ENCODE measurements around the gene KCTD21. TPM values are rescaled to one million over a fixed set of nuclear protein-coding genes. Genes with fewer than 3 reads are reported as not detected.

KCTD21 gene
- total RNA-seq, 1 donor from 2014 or later = 0.90 TPM

GRCh38 chr11:78202733-78203167 is 14.3 kb upstream of the KCTD21 start:
- Histone ChIP-seq H3K9me3 (ENCODE audit: low read depth) (no peaks in the 10 kb centered on the region), H4K20me1 (ENCODE audit: low read depth) (no peaks in the 10 kb centered on the region), H3K4me3 (no peak overlapping the region), H3F3A (ENCODE audit: low read depth) (no peaks in the 10 kb centered on the region), H3K4me1 (no peaks in the 10 kb centered on the region), H3K4me2 (no peak overlapping the region), H3K27ac (no peak overlapping the region), H3K9ac (no peak overlapping the region), H3K27me3 (no peaks in the 10 kb centered on the region), H3K36me3 (no peaks in the 10 kb centered on the region), H3K79me2 (ENCODE audit: low read depth) (no peaks in the 10 kb centered on the region), H2AFZ (replicated peaks) (no peak overlapping the region)
- Mint-ChIP-seq H3K36me3 (peaks cover 13% of the 10 kb centered on the region), H3K27me3 (ENCODE audit: insufficient read depth, low read depth) (peaks cover 5% of the 10 kb centered on the region), H3K4me3 (no peak overlapping the region), H3K27ac (no peak overlapping the region), H3K4me1 (no peaks in the 10 kb centered on the region), H3K9me3 (no peaks in the 10 kb centered on the region)
- no peak for TF ChIP-seq CTCF (IDR thresholded peaks at IDR 0.05)
- TF ChIP-seq EZH2phosphoT487 (IDR thresholded peaks at IDR 0.05) = no peak
- no peak for TF ChIP-seq EZH2 (IDR thresholded peaks at IDR 0.05)
- no peak for DNase-seq (ENCODE audit: low spot score)

- H2AFZ ChIP-seq (replicated peaks) = no peak overlapping the region
- Mint-ChIP-seq H3K4me1 (peaks cover 3% of the 10 kb centered on the region), H3K27ac (peak overlapping the region; percentile 76), H3K9me3 (no peaks in the 10 kb centered on the region), H3K36me3 (peaks cover 13% of the 10 kb centered on the region), H3K27me3 (ENCODE audit: insufficient read depth, low read depth) (peaks cover 5% of the 10 kb centered on the region), H3K4me3 (peak overlapping the region; percentile 24)
- no peak overlapping the region for H3K9ac ChIP-seq
- no peaks in the 10 kb centered on the region for H3K79me2 ChIP-seq (ENCODE audit: low read depth)
- H3K9me3 ChIP-seq (ENCODE audit: low read depth) = no peaks in the 10 kb centered on the region
- H3K27me3 ChIP-seq = no peaks in the 10 kb centered on the region
- no peaks in the 10 kb centered on the region for H3K36me3 ChIP-seq
- no peak overlapping the region for H3K4me3 ChIP-seq
- no peak for DNase-seq (ENCODE audit: low spot score)
- H3F3A ChIP-seq (ENCODE audit: low read depth) = no peaks in the 10 kb centered on the region
- H3K27ac ChIP-seq = no peak overlapping the region
- TF ChIP-seq EZH2 (IDR thresholded peaks at IDR 0.05) = no peak
- TF ChIP-seq CTCF (IDR thresholded peaks at IDR 0.05) = no peak
- no peak overlapping the region for H3K4me2 ChIP-seq
- H3K4me1 ChIP-seq = no peaks in the 10 kb centered on the region
- H4K20me1 ChIP-seq (ENCODE audit: low read depth) = no peaks in the 10 kb centered on the region
Observed at GRCh38 chr11:78201096-78201818, 12.8 kb upstream of the KCTD21 start.

- Mint-ChIP-seq H3K36me3 (peaks cover 15% of the 10 kb centered on the region), H3K27me3 (ENCODE audit: insufficient read depth, low read depth) (peaks cover 5% of the 10 kb centered on the region), H3K4me3 (no peak overlapping the region), H3K9me3 (no peaks in the 10 kb centered on the region), H3K27ac (no peak overlapping the region), H3K4me1 (peaks cover 3% of the 10 kb centered on the region)
- Histone ChIP-seq H4K20me1 (ENCODE audit: low read depth) (no peaks in the 10 kb centered on the region), H3K27ac (no peak overlapping the region), H3K9ac (no peak overlapping the region), H3K4me1 (no peaks in the 10 kb centered on the region), H3K9me3 (ENCODE audit: low read depth) (no peaks in the 10 kb centered on the region), H3F3A (ENCODE audit: low read depth) (no peaks in the 10 kb centered on the region), H3K79me2 (ENCODE audit: low read depth) (no peaks in the 10 kb centered on the region), H3K4me3 (no peak overlapping the region), H3K36me3 (no peaks in the 10 kb centered on the region), H3K27me3 (no peaks in the 10 kb centered on the region), H2AFZ (replicated peaks) (no peak overlapping the region), H3K4me2 (no peak overlapping the region)
- DNase-seq (ENCODE audit: low spot score) = no peak
- TF ChIP-seq CTCF (IDR thresholded peaks at IDR 0.05) = no peak
- no peak for TF ChIP-seq EZH2phosphoT487 (IDR thresholded peaks at IDR 0.05)
- TF ChIP-seq EZH2 (IDR thresholded peaks at IDR 0.05) = no peak
Observed at GRCh38 chr11:78200553-78200952, 12.1 kb upstream of the KCTD21 start.

All from neural progenitor cell (in vitro differentiated cells).